Nephron progenitor cell (in vitro differentiated cells): ENCODE results near the gene CELF5.
"Not testable (repeated sequence)": the region's sequence is repeated elsewhere in the genome, so short reads cannot be mapped to it uniquely, and the experiment has no call there.

Source experiments
- DNase-seq: peaks from one replicate; pipeline ENCODE4 v3.0.0; 2021
- H3K27ac Mint-ChIP-seq: 2 replicates; pipeline ENCODE4 v1.8.0; 2021; ENCODE audit warnings: mild to moderate bottlenecking, moderate library complexity, mixed read lengths
- H3K27me3 Mint-ChIP-seq: 2 replicates; pipeline ENCODE4 v1.8.0; 2021; ENCODE audit warnings: mild to moderate bottlenecking, low read depth, mixed read lengths; ENCODE audit not compliant: poor library complexity
- H3K36me3 Mint-ChIP-seq: 2 replicates; pipeline ENCODE4 v1.8.0; 2021; ENCODE audit warnings: low read depth, mixed read lengths
- H3K4me1 Mint-ChIP-seq: 2 replicates; pipeline ENCODE4 v1.8.0; 2021; ENCODE audit warnings: mixed read lengths
- H3K4me3 Mint-ChIP-seq: 2 replicates; pipeline ENCODE4 v1.8.0; 2021; ENCODE audit warnings: mild to moderate bottlenecking, moderate library complexity, mixed read lengths
- H3K9me3 Mint-ChIP-seq: 2 replicates; pipeline ENCODE4 v1.8.0; 2021; ENCODE audit warnings: mild to moderate bottlenecking, moderate library complexity, mixed read lengths
- CTCF ChIP-seq: fragments of 200-600 bp; sonication (generic); IDR thresholded peaks from 2 replicates; pipeline ENCODE4 v1.5.0; 2021; ENCODE audit warnings: antibody characterized with exemption

The CELF5 gene

DNA sequence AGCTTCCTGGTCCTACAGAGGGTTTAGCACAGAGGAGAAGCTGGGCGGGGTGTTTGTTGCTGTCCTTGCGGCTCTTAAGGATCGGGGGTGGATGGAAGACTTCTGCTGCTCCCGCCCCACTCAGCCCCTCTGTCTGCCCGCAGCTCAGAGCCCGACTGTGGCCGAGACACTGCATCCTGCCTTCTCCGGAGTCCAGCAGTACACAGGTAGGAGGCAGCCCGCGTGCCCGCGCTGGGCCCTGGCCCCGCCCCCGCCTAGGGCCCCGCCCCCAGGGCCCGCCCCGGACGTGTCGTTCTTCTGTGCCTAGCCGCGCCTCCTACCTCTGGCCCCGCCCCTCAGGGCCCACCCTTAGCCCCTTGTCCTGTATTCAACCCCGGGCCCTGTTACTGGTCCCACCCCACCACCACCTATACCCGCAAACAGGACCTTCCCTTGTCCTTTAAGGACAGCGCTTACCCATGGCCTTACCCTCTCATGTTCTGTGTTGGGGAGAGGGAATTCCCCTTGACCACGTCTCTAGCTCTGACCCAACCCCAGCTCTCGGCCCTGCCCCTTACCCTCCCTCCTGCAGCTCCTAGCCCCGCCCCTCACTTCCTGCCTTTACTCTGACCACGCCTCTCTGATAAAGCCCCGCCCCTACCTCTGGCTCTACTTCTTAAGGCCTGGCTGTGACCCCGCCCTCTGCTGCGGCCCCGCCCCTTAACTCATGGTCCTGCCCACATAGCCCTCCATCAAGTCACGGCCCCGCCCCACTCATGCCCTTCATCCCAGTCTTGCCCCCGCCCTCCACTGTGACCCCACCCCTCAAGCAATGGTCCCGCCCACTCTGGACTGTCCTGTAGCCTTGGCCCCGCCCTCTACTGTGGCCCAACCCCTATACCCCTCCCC lies 60.5 kb downstream of the CELF5 start:
- no peaks in the 10 kb centered on the region for H3K36me3 Mint-ChIP-seq
- no peak for TF ChIP-seq CTCF
- peaks cover 3% of the 10 kb centered on the region for H3K9me3 Mint-ChIP-seq
- H3K4me1 Mint-ChIP-seq, result peaks cover 12% of the 10 kb centered on the region
- peaks cover 34% of the 10 kb centered on the region for H3K27me3 Mint-ChIP-seq
- H3K27ac Mint-ChIP-seq, result peak overlapping the region; percentile 98
- peak overlapping the region; percentile 86 for H3K4me3 Mint-ChIP-seq
- peak; percentile 99 for DNase-seq

GRCh38 chr19:3285647-3286176 lies 61.3 kb downstream of the CELF5 start:
- Mint-ChIP-seq H3K9me3 (peaks cover 3% of the 10 kb centered on the region), H3K27ac (no peak overlapping the region), H3K36me3 (no peaks in the 10 kb centered on the region), H3K27me3 (peaks cover 29% of the 10 kb centered on the region), H3K4me3 (peak overlapping the region; percentile 78), H3K4me1 (peaks cover 12% of the 10 kb centered on the region)
- TF ChIP-seq CTCF, result no peak
- no peak for DNase-seq

- TF ChIP-seq CTCF, result no peak
- peaks cover 18% of the 10 kb centered on the region for H3K27me3 Mint-ChIP-seq
- peaks cover 12% of the 10 kb centered on the region for H3K4me1 Mint-ChIP-seq
- no peaks in the 10 kb centered on the region for H3K36me3 Mint-ChIP-seq
- no peak overlapping the region for H3K4me3 Mint-ChIP-seq
- DNase-seq, result no peak
- H3K27ac Mint-ChIP-seq, result no peak overlapping the region
- peaks cover 3% of the 10 kb centered on the region for H3K9me3 Mint-ChIP-seq
Measured at GRCh38 chr19:3287814-3288213, 63.4 kb downstream of the CELF5 start.

DNA sequence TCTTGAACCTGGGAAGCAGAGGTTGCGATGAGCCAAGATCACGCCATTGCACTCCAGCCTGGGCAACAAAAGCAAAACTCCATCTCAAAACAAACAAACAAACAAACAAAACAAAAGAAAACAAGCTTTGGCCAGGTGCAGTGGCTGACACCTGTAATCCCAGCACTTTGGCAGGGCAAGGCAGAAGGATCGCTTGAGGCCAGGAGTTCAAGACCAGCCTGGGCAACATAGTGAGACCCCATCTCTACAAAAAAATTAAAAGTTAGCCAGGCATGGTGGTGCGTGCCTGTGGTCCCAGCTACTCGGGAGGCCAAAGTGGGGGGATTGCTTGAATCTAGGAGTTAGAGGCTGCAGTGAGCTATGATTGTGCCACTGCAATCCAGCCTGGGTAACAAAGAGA lies 64.0 kb downstream of the CELF5 start:
- peaks cover 12% of the 10 kb centered on the region for H3K4me1 Mint-ChIP-seq
- not testable (repeated sequence) for H3K36me3 Mint-ChIP-seq, DNase-seq, H3K27ac Mint-ChIP-seq, H3K9me3 Mint-ChIP-seq, H3K4me3 Mint-ChIP-seq
- H3K27me3 Mint-ChIP-seq, result peaks cover 18% of the 10 kb centered on the region

DNA sequence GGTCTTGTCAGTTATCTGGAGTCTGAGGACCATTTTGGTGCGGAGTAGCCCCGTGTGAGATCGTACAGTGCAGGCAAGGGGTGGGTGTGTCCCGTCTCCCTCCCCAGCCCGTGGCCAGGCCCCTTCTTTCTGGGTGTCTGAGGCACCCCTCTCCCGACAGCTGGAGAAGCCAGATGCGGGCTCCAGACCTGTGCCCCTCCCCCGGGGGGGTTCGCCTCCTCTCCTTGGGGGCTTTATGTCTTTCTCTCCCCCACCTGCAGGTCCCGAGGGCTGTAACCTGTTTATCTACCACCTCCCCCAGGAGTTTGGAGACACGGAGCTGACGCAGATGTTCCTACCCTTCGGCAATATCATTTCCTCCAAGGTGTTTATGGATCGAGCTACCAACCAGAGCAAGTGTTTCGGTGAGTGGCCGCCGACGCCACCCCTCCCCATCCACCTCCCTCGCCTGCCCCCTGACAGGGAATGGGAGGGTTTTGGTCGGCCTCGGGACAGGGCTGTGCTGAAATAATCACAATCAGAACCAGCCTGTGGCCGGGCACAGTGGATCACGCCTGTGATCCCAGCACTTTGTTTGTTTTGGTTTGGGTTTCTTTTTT lies 65.6 kb downstream of the CELF5 start:
- TF ChIP-seq CTCF, result no peak
- Mint-ChIP-seq H3K4me1 (peaks cover 4% of the 10 kb centered on the region), H3K36me3 (no peaks in the 10 kb centered on the region)

DNA sequence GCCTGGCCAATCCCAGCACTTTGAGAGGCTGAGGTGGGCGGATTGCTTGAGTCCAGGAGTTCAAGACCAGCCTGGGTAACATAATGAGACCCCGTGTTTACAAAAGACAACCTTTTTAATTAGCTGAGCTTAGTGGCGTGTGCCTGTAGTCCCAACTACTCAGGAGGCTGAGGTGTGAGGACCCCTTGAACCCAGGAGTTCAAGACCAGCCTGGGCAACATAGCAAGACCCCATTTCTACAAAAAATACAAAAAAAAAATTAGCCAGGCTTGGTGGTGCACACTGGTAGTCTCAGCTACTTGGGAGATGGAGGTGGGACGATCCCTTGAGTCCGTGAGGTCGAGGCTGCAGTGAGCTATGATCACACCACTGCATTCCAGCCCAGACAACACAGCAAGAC lies 66.4 kb downstream of the CELF5 start:
- H3K4me3 Mint-ChIP-seq, H3K4me1 Mint-ChIP-seq, DNase-seq, H3K27ac Mint-ChIP-seq, H3K36me3 Mint-ChIP-seq, H3K9me3 Mint-ChIP-seq: not testable (repeated sequence)
- H3K27me3 Mint-ChIP-seq, result peaks cover 15% of the 10 kb centered on the region

More for the DNA sequence above, 65.6 kb downstream of the CELF5 start:
- peaks cover 15% of the 10 kb centered on the region for H3K27me3 Mint-ChIP-seq
- no peak overlapping the region for H3K4me3 Mint-ChIP-seq
- H3K27ac Mint-ChIP-seq, result no peak overlapping the region
- DNase-seq, result no peak
- peaks cover 3% of the 10 kb centered on the region for H3K9me3 Mint-ChIP-seq
